HL-60 (cell line): ENCODE results near the gene GJB1.

Source experiments
- DNase-seq, 2 experiments: peaks; one replicate each; pipeline ENCODE4 v3.0.0-alpha.2; 2010 to 2020; ENCODE audit warnings: low read depth in 1 of 2, low spot score in 1 of 2
- H3K27ac ChIP-seq: fragments of 250-450 bp; sonication (Bioruptor Pico); replicated peaks from 2 replicates; pipeline ENCODE4 v1.5.1; 2020; ENCODE audit warnings: mild to moderate bottlenecking, moderate library complexity
- H3K27me3 ChIP-seq: fragments of 250-450 bp; sonication (Bioruptor Pico); 2 replicates; pipeline ENCODE4 v1.5.1; 2021; ENCODE audit warnings: mild to moderate bottlenecking, moderate library complexity; ENCODE audit not compliant: insufficient read depth, poor library complexity, severe bottlenecking
- H3K4me3 ChIP-seq: replicated peaks from 2 replicates; pipeline ENCODE4 v1.5.1; 2011; ENCODE audit warnings: mild to moderate bottlenecking, control low read depth, low read length; ENCODE audit not compliant: insufficient read depth
- GABPA ChIP-seq: IDR thresholded peaks from 2 replicates; pipeline ENCODE4 v1.6.1; 2012; ENCODE audit warnings: low read depth
- POLR2AphosphoS5 ChIP-seq: IDR thresholded peaks from 2 replicates; pipeline ENCODE4 v1.6.1; 2012; ENCODE audit warnings: low read depth
- SPI1 ChIP-seq: IDR thresholded peaks from 2 replicates; pipeline ENCODE4 v1.6.1; 2012; ENCODE audit warnings: low read depth, mild to moderate bottlenecking, borderline replicate concordance
- TF ChIP-seq, protein P1 (sequence below): IDR thresholded peaks from 2 replicates; pipeline ENCODE4 v1.6.1; 2012; ENCODE audit warnings: low read depth; ENCODE audit not compliant: insufficient replicate concordance
- TF ChIP-seq, protein P2 (sequence below): IDR thresholded peaks from one replicate; pipeline ENCODE4 v1.5.1; 2011; ENCODE audit warnings: low read length, control low read depth, inconsistent platforms; ENCODE audit not compliant: insufficient read depth

Gene GJB1

DNA sequence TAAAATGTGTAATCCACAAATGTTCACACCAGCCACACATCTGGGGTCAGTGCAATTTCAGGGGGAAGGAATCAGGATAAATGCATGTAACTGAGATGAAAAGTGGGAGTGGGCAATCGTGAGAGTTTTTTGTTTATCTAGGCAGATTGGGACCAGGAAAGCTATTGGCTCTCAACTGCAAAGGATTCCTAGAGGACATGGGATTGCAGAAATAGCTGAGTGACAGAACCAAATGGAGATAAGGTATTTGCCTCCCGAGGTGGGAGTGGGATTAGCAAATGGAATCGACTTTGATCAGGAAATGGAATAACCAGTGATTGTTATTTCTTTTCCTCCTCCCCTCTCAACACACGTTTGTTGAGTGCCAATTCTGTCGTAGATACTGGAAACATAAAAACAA is 38.9 kb upstream of the GJB1 start:
- H3K4me3 ChIP-seq: no peak overlapping the region
- H3K27ac ChIP-seq: no peak overlapping the region
- TF ChIP-seq, protein P1, sequence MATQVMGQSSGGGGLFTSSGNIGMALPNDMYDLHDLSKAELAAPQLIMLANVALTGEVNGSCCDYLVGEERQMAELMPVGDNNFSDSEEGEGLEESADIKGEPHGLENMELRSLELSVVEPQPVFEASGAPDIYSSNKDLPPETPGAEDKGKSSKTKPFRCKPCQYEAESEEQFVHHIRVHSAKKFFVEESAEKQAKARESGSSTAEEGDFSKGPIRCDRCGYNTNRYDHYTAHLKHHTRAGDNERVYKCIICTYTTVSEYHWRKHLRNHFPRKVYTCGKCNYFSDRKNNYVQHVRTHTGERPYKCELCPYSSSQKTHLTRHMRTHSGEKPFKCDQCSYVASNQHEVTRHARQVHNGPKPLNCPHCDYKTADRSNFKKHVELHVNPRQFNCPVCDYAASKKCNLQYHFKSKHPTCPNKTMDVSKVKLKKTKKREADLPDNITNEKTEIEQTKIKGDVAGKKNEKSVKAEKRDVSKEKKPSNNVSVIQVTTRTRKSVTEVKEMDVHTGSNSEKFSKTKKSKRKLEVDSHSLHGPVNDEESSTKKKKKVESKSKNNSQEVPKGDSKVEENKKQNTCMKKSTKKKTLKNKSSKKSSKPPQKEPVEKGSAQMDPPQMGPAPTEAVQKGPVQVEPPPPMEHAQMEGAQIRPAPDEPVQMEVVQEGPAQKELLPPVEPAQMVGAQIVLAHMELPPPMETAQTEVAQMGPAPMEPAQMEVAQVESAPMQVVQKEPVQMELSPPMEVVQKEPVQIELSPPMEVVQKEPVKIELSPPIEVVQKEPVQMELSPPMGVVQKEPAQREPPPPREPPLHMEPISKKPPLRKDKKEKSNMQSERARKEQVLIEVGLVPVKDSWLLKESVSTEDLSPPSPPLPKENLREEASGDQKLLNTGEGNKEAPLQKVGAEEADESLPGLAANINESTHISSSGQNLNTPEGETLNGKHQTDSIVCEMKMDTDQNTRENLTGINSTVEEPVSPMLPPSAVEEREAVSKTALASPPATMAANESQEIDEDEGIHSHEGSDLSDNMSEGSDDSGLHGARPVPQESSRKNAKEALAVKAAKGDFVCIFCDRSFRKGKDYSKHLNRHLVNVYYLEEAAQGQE: no peak
- TF ChIP-seq SPI1: no peak
- TF ChIP-seq GABPA: no peak
- TF ChIP-seq, protein P2, sequence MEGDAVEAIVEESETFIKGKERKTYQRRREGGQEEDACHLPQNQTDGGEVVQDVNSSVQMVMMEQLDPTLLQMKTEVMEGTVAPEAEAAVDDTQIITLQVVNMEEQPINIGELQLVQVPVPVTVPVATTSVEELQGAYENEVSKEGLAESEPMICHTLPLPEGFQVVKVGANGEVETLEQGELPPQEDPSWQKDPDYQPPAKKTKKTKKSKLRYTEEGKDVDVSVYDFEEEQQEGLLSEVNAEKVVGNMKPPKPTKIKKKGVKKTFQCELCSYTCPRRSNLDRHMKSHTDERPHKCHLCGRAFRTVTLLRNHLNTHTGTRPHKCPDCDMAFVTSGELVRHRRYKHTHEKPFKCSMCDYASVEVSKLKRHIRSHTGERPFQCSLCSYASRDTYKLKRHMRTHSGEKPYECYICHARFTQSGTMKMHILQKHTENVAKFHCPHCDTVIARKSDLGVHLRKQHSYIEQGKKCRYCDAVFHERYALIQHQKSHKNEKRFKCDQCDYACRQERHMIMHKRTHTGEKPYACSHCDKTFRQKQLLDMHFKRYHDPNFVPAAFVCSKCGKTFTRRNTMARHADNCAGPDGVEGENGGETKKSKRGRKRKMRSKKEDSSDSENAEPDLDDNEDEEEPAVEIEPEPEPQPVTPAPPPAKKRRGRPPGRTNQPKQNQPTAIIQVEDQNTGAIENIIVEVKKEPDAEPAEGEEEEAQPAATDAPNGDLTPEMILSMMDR: no peak
- no peak for TF ChIP-seq POLR2AphosphoS5
- no peaks in the 10 kb centered on the region for H3K27me3 ChIP-seq
- no peak for DNase-seq

GRCh38 chrX:71184803-71185495 is 38.1 kb upstream of the GJB1 start:
- no peak for DNase-seq
- no peak overlapping the region for H3K4me3 ChIP-seq
- no peak for TF ChIP-seq SPI1
- TF ChIP-seq, protein P1: no peak
- H3K27ac ChIP-seq: no peak overlapping the region
- H3K27me3 ChIP-seq: no peaks in the 10 kb centered on the region

DNA sequence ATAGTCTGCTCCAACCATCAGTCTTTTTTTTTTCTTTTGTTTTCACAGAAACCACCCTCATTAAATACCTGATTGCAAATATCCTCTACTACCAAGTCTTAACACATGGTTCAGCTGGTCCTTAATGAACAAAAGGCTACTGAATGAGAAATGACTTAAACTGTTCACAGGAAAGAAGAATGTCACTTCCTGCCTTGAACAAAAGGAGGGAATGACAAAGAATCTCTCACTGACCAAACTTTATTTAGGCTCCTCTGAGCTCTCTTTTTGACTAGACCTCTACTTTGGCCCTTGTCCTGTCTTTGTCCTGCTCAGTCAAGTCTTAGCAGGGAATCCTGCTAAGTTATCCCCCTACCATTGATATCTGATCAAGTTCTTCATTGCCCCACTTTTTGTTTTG is 31.8 kb upstream of the GJB1 start:
- TF ChIP-seq SPI1: no peak
- TF ChIP-seq POLR2AphosphoS5: no peak
- TF ChIP-seq, protein P2: no peak
- TF ChIP-seq GABPA: no peak
- TF ChIP-seq, protein P1: no peak
- H3K4me3 ChIP-seq: no peak overlapping the region
- H3K27me3 ChIP-seq: no peaks in the 10 kb centered on the region
- no peak for DNase-seq
- no peak overlapping the region for H3K27ac ChIP-seq
